Adrenal gland (tissue), 12 donors: ENCODE measurements around the gene ERC2. TPM values are rescaled to one million over a fixed set of nuclear protein-coding genes. Genes with fewer than 3 reads are reported as not detected.

Source experiments
- DNase-seq, 7 donors: peaks; one replicate each; pipeline ENCODE4 v3.0.0-alpha.2; 2019 to 2020
- H3K27ac ChIP-seq, 5 donors: fragments of 200-600 bp; sonication (generic) in 4 of 5; 1 replicate in 3 of 5; 2 replicates in 2 of 5; pipeline versions ENCODE4 v1.5.1 to v1.8.0; 2016 to 2020; ENCODE audit warnings: mild to moderate bottlenecking in 1 of 5
- H3K27me3 ChIP-seq: fragments of 200-600 bp; 2 replicates; pipeline ENCODE4 v1.8.0; 2021
- H3K36me3 ChIP-seq, 2 donors: fragments of 200-600 bp; replicated peaks in 1 of 2; 1 replicate in 1 of 2; 2 replicates in 1 of 2; pipeline versions ENCODE4 v1.5.1 to v1.8.0; 2018 to 2022
- H3K4me1 ChIP-seq, 2 donors: fragments of 200-600 bp; replicated peaks in 1 of 2; 1 replicate in 1 of 2; 2 replicates in 1 of 2; pipeline versions ENCODE4 v1.5.1 to v1.8.0; 2018 to 2021
- H3K4me3 ChIP-seq, 4 donors: fragments of 200-600 bp; sonication (generic) in 3 of 4; one replicate each; pipeline ENCODE4 v1.5.1; 2016 to 2018
- H3K9me3 ChIP-seq, 3 donors: fragments of 200-600 bp; sonication (generic) in 1 of 3; replicated peaks in 1 of 3; 1 replicate in 2 of 3; 2 replicates in 1 of 3; pipeline versions ENCODE4 v1.5.1 to v1.8.0; 2016 to 2021
- POLR2A ChIP-seq, 2 donors: fragments of 450-650 bp; IDR thresholded peaks; one replicate each; pipeline ENCODE4 v1.6.1; 2017; ENCODE audit warnings: antibody characterized with exemption in 2 of 2, mild to moderate bottlenecking in 2 of 2, moderate library complexity in 1 of 2
- WGBS, 4 donors: extraction: QIAGEN DNeasy Blood & Tissue Kit in 2 of 4; methylation state at CpG; one replicate each; pipeline versions ENCODE4 v1.1.5 to v1.1.7; 2013 to 2017; 5-methylcytosine and 5-hydroxymethylcytosine counted together
- intact Hi-C, 2 donors: fragments of 100-400 bp; cut with DNase I; formaldehyde crosslinking; loops; one replicate each; pipeline versions ENCODE4 v1.14.1 to v1.15.0; 2022 to 2023
- polyA plus RNA-seq, 3 donors: library from polyadenylated mRNA; stranded (reverse); fragments of 200-250 nt in 2 of 3; fragments of 350-450 nt in 1 of 3; fragmentation: Illumina TruSeq in 1 of 3; extraction: RNeasy Lipid Tissue Mini Kit (QIAGEN cat#74804) in 1 of 3; gene quantifications; one replicate each; pipeline ENCODE4 v1.2.3, GENCODE V29; 2013 to 2014
- total RNA-seq, 9 donors: library from RNA; depleted of rRNA in 4 of 9; stranded (reverse); fragments of >200 nt in 4 of 9; fragments of 120-200 nt in 1 of 9; fragmentation: NEBNext Ultra II Directional in 1 of 9; extraction: Animal tissue kit (Norgen Biotek cat#: 25700) in 1 of 9; gene quantifications; one replicate each; pipeline versions ENCODE4 v1.1.0 to v1.2.4, GENCODE V29; 2013 to 2023
- TF ChIP-seq, protein P1 (sequence below), 6 experiments: fragments of 450-650 bp in 4 of 6; fragments of 200-600 bp in 2 of 6; sonication (generic) in 1 of 6; IDR thresholded peaks; 1 replicate in 5 of 6; 2 replicates in 1 of 6; pipeline versions ENCODE4 v1.5.1 to v1.8.0; 2016 to 2021; ENCODE audit warnings: antibody characterized with exemption in 6 of 6, mild to moderate bottlenecking in 2 of 6, moderate library complexity in 1 of 6
- donor health status: healthy with polysubstance abuse.
- donor health status: Bipolar disorder and iron deficiency.
- donor health status: DM: yes; HTN: yes; CAD: no.
- donor health status: DM: no; HTN: no; CAD: no.
- donor health status: DM: no; HTN: no; CAD: no.
- donor health status: DM: yes; HTN: yes; CAD: no.

ERC2 gene
- total and polyA plus RNA-seq, 12 donors: 0.47 to 5.8 (median 1.5) TPM

GRCh38 chr3:56302417-56302816 lies 165.8 kb downstream of the ERC2 start:
- no peak for DNase-seq
- H3K27ac ChIP-seq: no peak overlapping the region
- no peaks in the 10 kb centered on the region for H3K4me1 ChIP-seq
- no peaks in the 10 kb centered on the region for H3K27me3 ChIP-seq
- H3K4me3 ChIP-seq: no peak overlapping the region
- no peaks in the 10 kb centered on the region for H3K9me3 ChIP-seq
- 76 to 86% (median 83%) methylated on average over 2 of the region's 2 CpGs for WGBS, 4 donors
- TF ChIP-seq POLR2A (IDR thresholded peaks at IDR 0.05): no peak
- TF ChIP-seq, protein P1, sequence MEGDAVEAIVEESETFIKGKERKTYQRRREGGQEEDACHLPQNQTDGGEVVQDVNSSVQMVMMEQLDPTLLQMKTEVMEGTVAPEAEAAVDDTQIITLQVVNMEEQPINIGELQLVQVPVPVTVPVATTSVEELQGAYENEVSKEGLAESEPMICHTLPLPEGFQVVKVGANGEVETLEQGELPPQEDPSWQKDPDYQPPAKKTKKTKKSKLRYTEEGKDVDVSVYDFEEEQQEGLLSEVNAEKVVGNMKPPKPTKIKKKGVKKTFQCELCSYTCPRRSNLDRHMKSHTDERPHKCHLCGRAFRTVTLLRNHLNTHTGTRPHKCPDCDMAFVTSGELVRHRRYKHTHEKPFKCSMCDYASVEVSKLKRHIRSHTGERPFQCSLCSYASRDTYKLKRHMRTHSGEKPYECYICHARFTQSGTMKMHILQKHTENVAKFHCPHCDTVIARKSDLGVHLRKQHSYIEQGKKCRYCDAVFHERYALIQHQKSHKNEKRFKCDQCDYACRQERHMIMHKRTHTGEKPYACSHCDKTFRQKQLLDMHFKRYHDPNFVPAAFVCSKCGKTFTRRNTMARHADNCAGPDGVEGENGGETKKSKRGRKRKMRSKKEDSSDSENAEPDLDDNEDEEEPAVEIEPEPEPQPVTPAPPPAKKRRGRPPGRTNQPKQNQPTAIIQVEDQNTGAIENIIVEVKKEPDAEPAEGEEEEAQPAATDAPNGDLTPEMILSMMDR (IDR thresholded peaks at IDR 0.05): no peak
- H3K36me3 ChIP-seq: no peaks in the 10 kb centered on the region
- intact Hi-C loops: no loop called here

GRCh38 chr3:56297281-56297840 lies 170.9 kb downstream of the ERC2 start:
- 66 to 78% (median 73%) methylated on average over 3 of the region's 3 CpGs for WGBS, 4 donors
- no peaks in the 10 kb centered on the region for H3K27me3 ChIP-seq
- H3K4me1 ChIP-seq: no peaks in the 10 kb centered on the region
- H3K4me3 ChIP-seq: no peak overlapping the region
- intact Hi-C loops: no loop called here
- TF ChIP-seq POLR2A (IDR thresholded peaks at IDR 0.05): no peak
- TF ChIP-seq, protein P1 (IDR thresholded peaks at IDR 0.05): no peak
- no peaks in the 10 kb centered on the region for H3K36me3 ChIP-seq
- DNase-seq: no peak
- H3K9me3 ChIP-seq: no peaks in the 10 kb centered on the region
- no peak overlapping the region for H3K27ac ChIP-seq

DNA sequence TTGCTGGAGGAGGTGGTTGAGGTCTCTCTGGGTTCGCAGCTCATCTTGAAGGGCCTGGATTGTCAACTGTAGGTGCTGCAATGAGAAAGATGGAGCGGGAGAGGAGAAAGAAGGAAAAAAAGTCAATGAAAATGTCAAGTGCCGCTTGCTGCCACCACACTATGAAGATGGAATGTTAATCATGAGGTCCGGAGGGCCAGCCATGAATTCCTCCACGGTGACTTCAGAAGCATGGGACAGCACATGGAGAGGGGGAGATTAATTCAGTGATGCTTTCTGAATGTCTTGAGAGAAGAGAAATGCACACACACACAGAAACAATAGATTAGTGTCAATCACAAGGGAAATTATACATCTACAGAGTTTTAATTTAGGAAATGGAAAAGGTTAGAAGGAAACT lies 171.9 kb downstream of the ERC2 start:
- intact Hi-C loops: no loop called here
- no peak for DNase-seq
- Histone ChIP-seq H3K4me3 (no peak overlapping the region), H3K4me1 (no peaks in the 10 kb centered on the region), H3K27ac (no peak overlapping the region), H3K27me3 (no peaks in the 10 kb centered on the region), H3K36me3 (no peaks in the 10 kb centered on the region), H3K9me3 (no peaks in the 10 kb centered on the region)
- WGBS, 4 donors: 75 to 84% (median 78%) methylated on average over 5 of the region's 5 CpGs
- TF ChIP-seq, protein P1 (IDR thresholded peaks at IDR 0.05): no peak
- TF ChIP-seq POLR2A (IDR thresholded peaks at IDR 0.05): no peak

DNA sequence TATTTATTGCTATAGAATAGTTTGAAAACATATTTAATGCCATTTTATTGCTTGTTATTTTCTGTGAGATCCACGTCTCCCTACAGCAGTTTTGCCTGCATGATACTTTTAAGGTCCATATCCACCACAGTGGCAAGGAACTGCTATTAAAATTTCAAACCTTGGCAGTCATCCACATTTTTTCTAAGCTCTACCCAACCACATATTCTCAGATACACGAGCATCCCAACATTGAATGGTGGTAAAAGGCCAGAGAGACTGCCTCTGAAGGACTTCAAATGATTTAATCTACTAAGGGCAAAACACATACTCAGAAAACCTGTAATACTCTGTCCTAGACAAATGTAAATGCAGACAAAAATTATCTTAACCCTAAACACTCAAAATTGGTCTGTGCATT lies 173.1 kb downstream of the ERC2 start:
- intact Hi-C loops: no loop called here
- DNase-seq: no peak
- Histone ChIP-seq H3K4me3 (no peak overlapping the region), H3K36me3 (no peaks in the 10 kb centered on the region), H3K27ac (no peak overlapping the region), H3K27me3 (no peaks in the 10 kb centered on the region), H3K4me1 (no peaks in the 10 kb centered on the region), H3K9me3 (no peaks in the 10 kb centered on the region)
- 60 to 72% (median 69%) methylated on average over 2 of the region's 2 CpGs for WGBS, 4 donors
- TF ChIP-seq, protein P1 (IDR thresholded peaks at IDR 0.05): no peak
- no peak for TF ChIP-seq POLR2A (IDR thresholded peaks at IDR 0.05)
